Astrocyte (in vitro differentiated cells and primary cell): Measurements from ENCODE around the gene HINT2.

Experiments used
- CTCF ChIP-seq: IDR thresholded peaks from 2 replicates; pipeline ENCODE4 v1.5.1; 2011; ENCODE audit warnings: low read depth, mild to moderate bottlenecking, inconsistent platforms, low read length, moderate library complexity; ENCODE audit not compliant: insufficient read depth
- EZH2 ChIP-seq: IDR thresholded peaks from 2 replicates; pipeline ENCODE4 v1.6.1; 2012; ENCODE audit warnings: mild to moderate bottlenecking, low read length, inconsistent platforms; ENCODE audit not compliant: insufficient read depth

- TF ChIP-seq CTCF (no peak), EZH2 (no peak)
Measured at GRCh38 chr9:35800530-35800929, 14.3 kb downstream of the HINT2 start.
